Stimulated activated CD8-positive, alpha-beta memory T cell treated with anti-CD3 and anti-CD28 coated beads, Interleukin-15, amount 100 ng/mL, for 24 hours (primary cell): ENCODE data around the gene TIGIT.

Experiments
- DNase-seq: peaks from one replicate; pipeline ENCODE4 v3.0.0-alpha.2; 2020; ENCODE audit warnings: low read depth

The TIGIT gene

GRCh38 chr3:114313426-114313825 lies 19.6 kb downstream of the TIGIT start:
- DNase-seq: no peak

GRCh38 chr3:114314282-114314681 lies 20.5 kb downstream of the TIGIT start:
- DNase-seq: no peak

- no peak for DNase-seq
Observed at GRCh38 chr3:114318295-114318694, 24.5 kb downstream of the TIGIT start.

DNA sequence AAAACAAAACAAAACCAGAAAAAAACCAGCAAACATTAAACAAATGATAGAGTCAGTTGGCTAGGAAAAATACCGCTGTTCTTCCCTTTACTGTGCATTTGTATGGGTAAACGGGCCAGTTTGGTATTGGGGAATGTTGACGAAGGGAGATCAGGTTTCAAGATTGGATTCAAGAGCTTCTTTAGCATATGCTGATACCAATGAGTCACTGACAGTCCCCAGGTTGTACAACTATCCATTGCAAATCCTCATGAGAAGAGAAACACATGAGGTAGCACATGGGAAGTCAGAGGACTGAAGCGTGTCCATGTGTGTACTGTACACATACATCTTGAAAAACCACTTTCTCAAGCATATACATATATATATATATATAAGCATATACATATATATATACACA lies 25.6 kb downstream of the TIGIT start:
- no peak for DNase-seq

- no peak for DNase-seq
Observed at GRCh38 chr3:114320246-114320645, 26.4 kb downstream of the TIGIT start.

- DNase-seq: no peak
Observed at GRCh38 chr3:114323546-114324254, 29.9 kb downstream of the TIGIT start.

DNA sequence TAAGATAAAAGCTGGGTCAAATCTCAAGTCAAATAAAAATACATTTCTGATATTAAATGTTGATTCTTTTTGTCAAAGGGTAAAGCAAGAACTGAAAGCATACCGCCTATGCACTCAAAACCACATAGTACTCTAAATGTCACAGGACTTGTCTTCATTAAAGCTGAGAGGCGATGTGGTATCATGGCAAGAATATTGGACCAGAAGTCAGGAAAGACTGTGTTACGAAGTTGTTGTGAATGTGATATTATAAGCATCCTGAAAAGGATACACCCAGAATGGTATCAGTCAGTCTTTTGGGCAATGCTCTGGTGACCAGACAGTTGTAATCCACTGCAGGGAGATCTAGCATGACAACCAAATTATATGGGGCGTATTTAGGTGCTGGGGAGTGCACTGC lies 33.8 kb downstream of the TIGIT start:
- DNase-seq: no peak

- no peak for DNase-seq
Observed at GRCh38 chr3:114328345-114328744, 34.5 kb downstream of the TIGIT start.

GRCh38 chr3:114329823-114330222 lies 36.0 kb downstream of the TIGIT start:
- DNase-seq: no peak

DNA sequence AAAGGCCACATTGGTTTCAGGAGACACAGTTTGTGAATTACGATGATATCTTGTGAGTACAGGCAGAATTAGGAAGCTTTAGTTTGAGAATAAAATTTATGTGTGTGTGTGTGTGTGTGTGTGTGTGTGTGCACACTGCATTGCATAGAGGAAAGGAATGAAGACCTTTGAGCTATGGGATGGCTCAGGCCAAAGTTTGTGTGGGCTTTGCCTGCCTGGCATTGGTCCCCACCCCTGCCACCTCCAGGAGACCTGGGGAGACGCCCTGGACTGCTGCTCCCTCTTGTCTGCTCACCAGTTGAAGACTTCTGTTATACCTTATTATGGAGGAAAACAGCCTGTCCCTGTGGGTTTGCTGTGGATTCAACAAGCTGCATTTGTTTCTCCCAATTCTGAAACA lies 37.2 kb downstream of the TIGIT start:
- DNase-seq: no peak

- no peak for DNase-seq
Observed at GRCh38 chr3:114331710-114332109, 37.9 kb downstream of the TIGIT start.

DNA sequence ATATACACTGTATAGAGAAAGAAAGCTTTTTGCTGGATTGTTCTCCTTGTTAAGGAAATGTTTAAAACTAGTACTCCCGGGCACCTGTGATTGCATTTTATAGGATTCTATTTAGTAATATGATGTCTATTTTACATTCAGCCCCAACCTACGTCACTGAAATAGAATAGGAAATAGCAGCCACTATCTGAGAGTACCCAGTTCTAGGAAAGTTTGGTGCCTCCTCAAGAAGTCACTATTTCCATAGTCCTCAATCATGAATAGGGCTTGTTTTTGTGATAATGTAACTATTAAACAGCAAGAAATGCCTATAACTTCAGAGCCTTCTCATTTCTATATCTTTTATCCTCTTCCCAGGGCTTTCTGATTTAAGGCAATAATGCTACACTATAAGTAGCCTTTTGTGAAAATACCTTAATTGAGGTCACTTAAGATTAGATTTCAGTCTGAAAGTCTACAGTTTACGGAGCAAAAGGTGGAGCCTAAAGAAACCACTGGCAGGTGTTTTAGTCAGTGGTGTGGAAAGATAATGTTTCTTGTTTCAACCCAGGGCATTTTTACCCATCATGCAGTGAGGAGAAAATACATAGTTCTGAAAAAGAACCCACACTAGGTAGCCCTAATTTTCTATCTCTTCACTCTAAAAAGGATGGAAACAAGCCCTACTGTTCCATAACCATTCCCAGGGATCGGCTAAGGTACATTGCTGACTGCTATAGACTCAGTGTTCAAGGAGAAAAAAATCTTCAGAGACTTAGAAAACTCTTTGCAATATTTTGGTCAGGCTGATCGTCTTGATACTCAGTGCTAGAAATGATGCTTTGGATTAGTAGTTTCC lies 38.7 kb downstream of the TIGIT start:
- no peak for DNase-seq

GRCh38 chr3:114333180-114333922 lies 39.5 kb downstream of the TIGIT start:
- no peak for DNase-seq

DNA sequence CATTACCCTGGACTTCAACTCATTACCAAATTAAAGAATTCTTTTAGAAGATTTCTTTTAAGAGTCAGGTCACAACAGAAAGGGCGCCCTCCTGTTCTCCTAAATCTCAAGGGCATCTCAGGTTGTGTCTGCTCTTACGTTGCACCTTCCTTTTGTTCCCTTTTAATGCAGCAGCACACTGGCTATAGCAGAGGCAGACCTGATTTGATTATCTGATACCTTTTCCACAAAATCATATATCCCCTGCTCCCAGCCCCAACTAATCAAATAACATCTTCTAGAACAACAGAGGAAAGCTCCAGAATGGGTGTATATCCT lies 40.1 kb downstream of the TIGIT start:
- DNase-seq: no peak

GRCh38 chr3:114336122-114336697 lies 42.4 kb downstream of the TIGIT start:
- no peak for DNase-seq

- no peak for DNase-seq
Observed at GRCh38 chr3:114336857-114337256, 43.0 kb downstream of the TIGIT start.

DNA sequence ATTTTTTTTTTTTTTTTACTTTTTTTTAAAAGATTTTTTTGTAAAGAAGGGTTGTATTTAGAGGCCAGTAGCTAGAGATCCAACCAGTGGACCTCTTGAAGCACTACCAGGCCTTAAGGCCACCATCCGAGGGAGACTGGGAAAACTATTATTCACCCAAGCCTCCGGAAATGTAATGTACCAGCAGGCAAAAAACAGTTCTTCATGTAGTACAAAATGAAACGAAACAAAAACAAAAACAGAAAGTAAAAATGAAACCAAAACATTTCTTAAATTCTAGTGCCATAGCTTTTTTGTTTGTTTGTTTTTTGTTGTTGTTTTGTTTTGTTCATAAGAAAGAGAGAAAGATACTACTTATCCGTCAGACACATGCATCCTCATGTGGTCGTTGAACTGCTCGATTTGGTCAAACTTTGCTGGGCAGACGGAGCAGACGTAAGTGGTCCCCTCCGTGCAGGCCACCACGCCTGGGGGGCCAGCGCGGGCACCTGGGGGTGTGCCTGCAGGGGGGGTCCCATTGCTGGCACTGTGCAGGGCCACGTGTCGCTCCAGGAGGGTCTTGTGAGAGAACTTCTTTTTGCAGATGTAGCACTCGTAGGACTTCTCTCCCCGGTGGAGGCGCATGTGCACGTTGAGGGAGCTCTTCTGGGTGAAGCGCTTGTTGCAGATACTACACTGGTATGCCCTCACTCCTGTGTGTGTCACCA lies 45.0 kb downstream of the TIGIT start:
- no peak for DNase-seq

- DNase-seq: no peak
Observed at GRCh38 chr3:114344492-114344891, 50.7 kb downstream of the TIGIT start.

DNA sequence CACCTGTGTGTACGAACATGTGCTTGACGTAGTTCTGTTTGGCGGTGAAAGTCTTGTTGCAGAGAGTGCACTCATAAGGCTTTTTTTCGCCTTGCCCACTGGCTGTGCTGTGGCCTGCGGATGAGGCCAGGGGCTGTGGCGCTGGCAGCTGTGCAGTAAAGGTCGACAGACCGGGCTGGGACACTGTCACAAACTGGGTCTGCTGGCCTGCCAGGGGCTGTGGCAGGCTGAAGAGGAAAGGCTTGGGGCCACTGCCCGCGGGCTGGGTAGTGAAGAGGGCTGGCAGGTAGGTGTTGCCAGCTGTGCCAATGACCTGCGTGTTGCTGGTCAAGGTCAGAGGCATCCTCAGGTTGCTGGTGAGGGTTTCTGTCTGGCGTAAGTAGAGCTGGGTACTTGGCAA lies 56.4 kb downstream of the TIGIT start:
- DNase-seq: no peak

DNA sequence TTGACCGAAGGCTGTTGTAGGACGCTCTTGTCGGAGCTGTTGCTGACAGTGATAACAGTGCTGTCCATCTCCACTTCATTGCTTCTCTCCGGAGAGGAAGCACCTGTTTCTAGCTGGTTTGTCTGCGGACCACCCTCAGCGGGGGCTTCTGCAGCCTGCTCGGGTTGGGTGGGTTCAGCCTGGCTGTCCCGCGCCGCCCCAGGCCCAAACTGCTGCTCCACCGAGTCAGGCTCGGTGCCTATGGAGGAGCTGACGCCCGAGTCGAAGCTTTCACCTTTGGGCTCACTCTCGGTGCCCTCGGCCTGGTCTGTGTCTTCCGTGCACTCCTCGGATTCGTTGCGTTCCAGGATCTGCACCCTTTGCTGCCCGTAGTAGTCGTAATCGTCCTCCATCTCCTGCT lies 56.9 kb downstream of the TIGIT start:
- no peak for DNase-seq

- DNase-seq: no peak
Observed at GRCh38 chr3:114351123-114351821, 57.4 kb downstream of the TIGIT start.

DNA sequence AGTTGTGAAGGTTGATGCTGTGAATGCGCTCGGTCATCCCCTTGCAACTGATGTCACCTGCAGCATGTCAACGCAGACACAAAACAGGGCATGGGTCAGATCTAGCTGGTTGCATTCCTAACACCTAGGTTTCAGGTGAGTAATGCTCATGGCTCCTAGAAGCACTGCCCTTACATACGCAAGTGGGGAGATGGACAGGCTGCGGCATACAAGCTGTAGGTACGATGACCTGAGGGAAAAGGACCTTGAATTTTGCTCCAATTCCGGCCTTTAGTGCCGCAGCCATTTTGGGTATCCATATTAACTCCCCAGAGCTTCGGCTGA lies 58.0 kb downstream of the TIGIT start:
- DNase-seq: no peak
